ENCODE results near the gene OR6C75. TPM values are rescaled to one million over a fixed set of nuclear protein-coding genes. Genes with fewer than 3 reads are reported as not detected.
"Not testable (repeated sequence)": the region's sequence is repeated elsewhere in the genome, so short reads cannot be mapped to it uniquely, and the experiment has no call there.

Gene OR6C75
- total RNA-seq, 3 donors from 2014 or later (not counting 1 experiment from before 2014, with no cell fraction given) = not detected

- H3K36me3 ChIP-seq (ENCODE audit: control insufficient read depth, insufficient read depth, low read length) = no peaks in the 10 kb centered on the region
- TF ChIP-seq CTCF (IDR thresholded peaks at IDR 0.05) = no peak
- no CpG with 5 or more reads among the region's 1 CpG for WGBS (ENCODE audit: insufficient coverage)
- Mint-ChIP-seq H3K27me3 (ENCODE audit: low read depth in 2 of 2) (peaks cover 8 to 46% of the 10 kb centered on the region in 2 donors), H3K4me3 (no peak within 1 kb of the TSS), H3K4me1 (no peaks in the 10 kb centered on the region), H3K27ac (no peak within 1 kb of the TSS), H3K9me3 (no peaks in the 10 kb centered on the region), H3K36me3 (no peaks in the 10 kb centered on the region)
- ATAC-seq = no peak
- intact Hi-C loops (cut with micrococcal nuclease) = no loop called here
- peaks cover 7% of the 10 kb centered on the region for H3K27me3 ChIP-seq (ENCODE audit: control insufficient read depth, insufficient read depth, low read length)
- no peak within 1 kb of the TSS for H3K27ac ChIP-seq (ENCODE audit: low read length)
- no peak for DNase-seq
- H3K4me3 ChIP-seq (ENCODE audit: low read length) = no peak within 1 kb of the TSS
- H3K4me1 ChIP-seq (ENCODE audit: control insufficient read depth, insufficient read depth, low read length) = no peaks in the 10 kb centered on the region
- H3K9me3 ChIP-seq (ENCODE audit: control insufficient read depth, insufficient read depth, low read length) = no peaks in the 10 kb centered on the region
Measured at GRCh38 chr12:55400229-55400628, 37.5 kb downstream of the OR6C75 start, which contains the start of gene OR6C65. TSS of gene OR6C65 (plus strand) at chr12:55400529. CDS start at chr12:55400529, 0 bp downstream.

- Mint-ChIP-seq H3K27me3 (ENCODE audit: low read depth in 2 of 2) (peaks cover 3 to 22% of the 10 kb centered on the region in 2 donors), H3K36me3 (no peaks in the 10 kb centered on the region), H3K4me3 (no peak overlapping the region), H3K4me1 (no peaks in the 10 kb centered on the region), H3K9me3 (no peaks in the 10 kb centered on the region), H3K27ac (no peak overlapping the region)
- no peak for DNase-seq
- no peak overlapping the region for H3K4me3 ChIP-seq (ENCODE audit: low read length)
- intact Hi-C loops (cut with micrococcal nuclease) = no loop called here
- WGBS (ENCODE audit: insufficient coverage) = no CpG with 5 or more reads among the region's 1 CpG
- no peak for TF ChIP-seq CTCF (IDR thresholded peaks at IDR 0.05)
- H3K27ac ChIP-seq (ENCODE audit: low read length) = no peak overlapping the region
- no peaks in the 10 kb centered on the region for H3K36me3 ChIP-seq (ENCODE audit: control insufficient read depth, insufficient read depth, low read length)
- H3K27me3 ChIP-seq (ENCODE audit: control insufficient read depth, insufficient read depth, low read length) = peaks cover 3% of the 10 kb centered on the region
- no peaks in the 10 kb centered on the region for H3K9me3 ChIP-seq (ENCODE audit: control insufficient read depth, insufficient read depth, low read length)
- no peak for ATAC-seq
- no peaks in the 10 kb centered on the region for H3K4me1 ChIP-seq (ENCODE audit: control insufficient read depth, insufficient read depth, low read length)
Measured at GRCh38 chr12:55407866-55408265, 45.1 kb downstream of the OR6C75 start.

- H3K9me3 Mint-ChIP-seq; H3K4me3 ChIP-seq (ENCODE audit: low read length); H3K9me3 ChIP-seq (ENCODE audit: control insufficient read depth, insufficient read depth, low read length); intact Hi-C loops (cut with micrococcal nuclease); H3K27me3 ChIP-seq (ENCODE audit: control insufficient read depth, insufficient read depth, low read length); H3K4me1 Mint-ChIP-seq; DNase-seq; H3K36me3 Mint-ChIP-seq; H3K27ac Mint-ChIP-seq; H3K4me3 Mint-ChIP-seq; H3K36me3 ChIP-seq (ENCODE audit: control insufficient read depth, insufficient read depth, low read length); H3K27ac ChIP-seq (ENCODE audit: low read length); H3K4me1 ChIP-seq (ENCODE audit: control insufficient read depth, insufficient read depth, low read length); ATAC-seq: not testable (repeated sequence)
- no CpG with 5 or more reads among the region's 1 CpG for WGBS (ENCODE audit: insufficient coverage)
- H3K27me3 Mint-ChIP-seq (ENCODE audit: low read depth in 2 of 2) = peaks cover 3 to 14% of the 10 kb centered on the region in 2 donors
Measured at GRCh38 chr12:55409133-55409532, 46.4 kb downstream of the OR6C75 start.

- DNase-seq = not testable (repeated sequence)
Measured at GRCh38 chr12:55412138-55412537, 49.4 kb downstream of the OR6C75 start.

GRCh38 chr12:55413498-55414388 lies 51.0 kb downstream of the OR6C75 start:
- ATAC-seq; H3K4me3 ChIP-seq (ENCODE audit: low read length); H3K27me3 ChIP-seq (ENCODE audit: control insufficient read depth, insufficient read depth, low read length); intact Hi-C loops (cut with micrococcal nuclease); H3K4me3 Mint-ChIP-seq; H3K9me3 Mint-ChIP-seq; H3K27ac ChIP-seq (ENCODE audit: low read length); H3K36me3 Mint-ChIP-seq; DNase-seq; H3K4me1 ChIP-seq (ENCODE audit: control insufficient read depth, insufficient read depth, low read length); H3K36me3 ChIP-seq (ENCODE audit: control insufficient read depth, insufficient read depth, low read length); H3K9me3 ChIP-seq (ENCODE audit: control insufficient read depth, insufficient read depth, low read length); H3K4me1 Mint-ChIP-seq; H3K27ac Mint-ChIP-seq: not testable (repeated sequence)
- 87% methylated on average over 4 of the region's 6 CpGs for WGBS (ENCODE audit: insufficient coverage)
- H3K27me3 Mint-ChIP-seq (ENCODE audit: low read depth in 2 of 2) = peaks cover 15 to 31% of the 10 kb centered on the region in 2 donors

More at GRCh38 chr12:55412138-55412537, 49.4 kb downstream of the OR6C75 start:
- ATAC-seq; H3K36me3 ChIP-seq (ENCODE audit: control insufficient read depth, insufficient read depth, low read length); H3K27ac ChIP-seq (ENCODE audit: low read length); H3K4me1 Mint-ChIP-seq; intact Hi-C loops (cut with micrococcal nuclease); H3K36me3 Mint-ChIP-seq; H3K4me3 ChIP-seq (ENCODE audit: low read length); H3K4me3 Mint-ChIP-seq; H3K4me1 ChIP-seq (ENCODE audit: control insufficient read depth, insufficient read depth, low read length); H3K9me3 ChIP-seq (ENCODE audit: control insufficient read depth, insufficient read depth, low read length); H3K27me3 ChIP-seq (ENCODE audit: control insufficient read depth, insufficient read depth, low read length); H3K9me3 Mint-ChIP-seq; H3K27ac Mint-ChIP-seq: not testable (repeated sequence)
- peaks cover 11 to 19% of the 10 kb centered on the region in 2 donors for H3K27me3 Mint-ChIP-seq (ENCODE audit: low read depth in 2 of 2)
- whole genome bisulfite sequencing (ENCODE audit: insufficient coverage) = 92% methylated on average over 15 of the region's 15 CpGs

GRCh38 chr12:55414396-55414823 lies 51.6 kb downstream of the OR6C75 start:
- peaks cover 18 to 37% of the 10 kb centered on the region in 2 donors for H3K27me3 Mint-ChIP-seq (ENCODE audit: low read depth in 2 of 2)
- H3K4me1 ChIP-seq (ENCODE audit: control insufficient read depth, insufficient read depth, low read length); H3K4me3 Mint-ChIP-seq; H3K9me3 ChIP-seq (ENCODE audit: control insufficient read depth, insufficient read depth, low read length); intact Hi-C loops (cut with micrococcal nuclease); H3K36me3 Mint-ChIP-seq; H3K27ac ChIP-seq (ENCODE audit: low read length); H3K4me1 Mint-ChIP-seq; H3K27me3 ChIP-seq (ENCODE audit: control insufficient read depth, insufficient read depth, low read length); DNase-seq; H3K27ac Mint-ChIP-seq; H3K4me3 ChIP-seq (ENCODE audit: low read length); H3K36me3 ChIP-seq (ENCODE audit: control insufficient read depth, insufficient read depth, low read length); ATAC-seq; H3K9me3 Mint-ChIP-seq: not testable (repeated sequence)
- WGBS (ENCODE audit: insufficient coverage) = 86% methylated on average over 11 of the region's 11 CpGs

Measured in natural killer cell (primary cell).